ENCODE measurements around the gene DSE. TPM values are rescaled to one million over a fixed set of nuclear protein-coding genes. Genes with fewer than 3 reads are reported as not detected.

The DSE gene
- total RNA-seq, 1 experiment from 2014 or later = 9.8 TPM

DNA sequence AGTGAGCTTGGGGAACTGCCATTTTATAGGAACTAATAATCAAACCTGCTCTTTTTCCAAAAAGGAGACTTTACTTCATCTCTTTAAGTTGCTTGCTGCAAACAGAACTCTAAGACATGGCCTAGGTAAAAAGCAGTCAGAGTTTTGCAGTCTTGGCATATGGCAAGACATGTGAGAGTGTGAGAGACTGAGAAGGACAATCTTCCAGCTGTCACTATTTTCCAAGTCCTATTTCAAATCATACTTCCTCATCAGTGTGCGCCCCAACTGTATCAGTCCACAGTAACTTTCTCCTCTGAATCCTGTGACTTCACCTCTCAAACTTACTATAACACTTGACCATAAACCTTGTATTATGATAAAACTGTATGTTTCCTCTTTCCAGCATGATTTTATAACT lies 100.8 kb downstream of the DSE start:
- no peaks in the 10 kb centered on the region for H3K9me2 ChIP-seq (replicated peaks; ENCODE audit: low read length)
- H3K36me3 ChIP-seq (ENCODE audit: low read depth, low read length) = no peaks in the 10 kb centered on the region
- no peak overlapping the region for H3K9ac ChIP-seq (ENCODE audit: low read length)
- ATAC-seq (no peak), DNase-seq (no peak)
- H3K4me3 ChIP-seq (ENCODE audit: low read length) = no peak overlapping the region
- H3K4me1 ChIP-seq (ENCODE audit: insufficient read depth, low read length) = no peaks in the 10 kb centered on the region
- H2AFZ ChIP-seq (ENCODE audit: low read length) = no peak overlapping the region
- H3K79me2 ChIP-seq (ENCODE audit: low read length) = no peaks in the 10 kb centered on the region
- H3K27me3 ChIP-seq (ENCODE audit: low read length) = no peaks in the 10 kb centered on the region
- H3K27ac ChIP-seq (ENCODE audit: low read length) = no peak overlapping the region
- CTCF ChIA-PET = no interaction called here
- no peak overlapping the region for H3K4me2 ChIP-seq (ENCODE audit: low read length)
- no peaks in the 10 kb centered on the region for H4K20me1 ChIP-seq (ENCODE audit: low read length)
- H3F3A ChIP-seq (ENCODE audit: low read length, unreplicated experiment) = no peaks in the 10 kb centered on the region
- POLR2A ChIA-PET (ENCODE audit: unreplicated experiment) = no interaction called here
- TF ChIP-seq EZH2 (IDR thresholded peaks at IDR 0.05; ENCODE audit: low read length, unreplicated experiment) (no peak), EZH2phosphoT487 (IDR thresholded peaks at IDR 0.05; ENCODE audit: borderline replicate concordance, low read length) (no peak)
- TF ChIP-seq, protein P1, sequence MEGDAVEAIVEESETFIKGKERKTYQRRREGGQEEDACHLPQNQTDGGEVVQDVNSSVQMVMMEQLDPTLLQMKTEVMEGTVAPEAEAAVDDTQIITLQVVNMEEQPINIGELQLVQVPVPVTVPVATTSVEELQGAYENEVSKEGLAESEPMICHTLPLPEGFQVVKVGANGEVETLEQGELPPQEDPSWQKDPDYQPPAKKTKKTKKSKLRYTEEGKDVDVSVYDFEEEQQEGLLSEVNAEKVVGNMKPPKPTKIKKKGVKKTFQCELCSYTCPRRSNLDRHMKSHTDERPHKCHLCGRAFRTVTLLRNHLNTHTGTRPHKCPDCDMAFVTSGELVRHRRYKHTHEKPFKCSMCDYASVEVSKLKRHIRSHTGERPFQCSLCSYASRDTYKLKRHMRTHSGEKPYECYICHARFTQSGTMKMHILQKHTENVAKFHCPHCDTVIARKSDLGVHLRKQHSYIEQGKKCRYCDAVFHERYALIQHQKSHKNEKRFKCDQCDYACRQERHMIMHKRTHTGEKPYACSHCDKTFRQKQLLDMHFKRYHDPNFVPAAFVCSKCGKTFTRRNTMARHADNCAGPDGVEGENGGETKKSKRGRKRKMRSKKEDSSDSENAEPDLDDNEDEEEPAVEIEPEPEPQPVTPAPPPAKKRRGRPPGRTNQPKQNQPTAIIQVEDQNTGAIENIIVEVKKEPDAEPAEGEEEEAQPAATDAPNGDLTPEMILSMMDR (conservative IDR thresholded peaks at IDR 0.05; ENCODE audit: low read depth, low read length) = no peak
- intact Hi-C loops (cut with micrococcal nuclease) = no loop called here
- no TSS peak for BruUV-seq (replicated peaks)
- H3K9me3 ChIP-seq (ENCODE audit: low read length) = no peaks in the 10 kb centered on the region

DNA sequence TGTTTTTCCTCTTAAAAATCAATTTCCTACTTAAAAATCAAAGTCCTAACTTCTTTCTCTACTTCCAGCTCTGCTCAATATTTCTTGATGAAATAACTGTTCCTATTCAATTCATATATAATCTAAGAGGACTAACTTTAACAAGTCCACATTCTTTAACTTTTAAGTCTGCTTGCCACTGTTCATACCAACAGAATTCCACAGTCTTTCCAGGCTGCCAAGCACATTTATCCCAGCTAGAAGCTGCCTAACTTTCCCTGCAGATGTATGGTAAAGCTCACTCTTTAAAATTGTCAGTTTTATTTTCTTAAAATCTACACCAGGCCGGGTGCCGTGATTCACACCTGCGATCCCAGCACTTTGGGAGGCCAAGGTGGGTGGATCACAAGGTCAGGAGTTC lies 102.0 kb downstream of the DSE start:
- no TSS peak for BruUV-seq (replicated peaks)
- H2AFZ ChIP-seq (ENCODE audit: low read length) = no peak overlapping the region
- no peaks in the 10 kb centered on the region for H3F3A ChIP-seq (ENCODE audit: low read length, unreplicated experiment)
- no peaks in the 10 kb centered on the region for H4K20me1 ChIP-seq (ENCODE audit: low read length)
- H3K9me3 ChIP-seq (ENCODE audit: low read length) = no peaks in the 10 kb centered on the region
- H3K9ac ChIP-seq (ENCODE audit: low read length) = no peak overlapping the region
- no peak overlapping the region for H3K27ac ChIP-seq (ENCODE audit: low read length)
- CTCF ChIA-PET = no interaction called here
- POLR2A ChIA-PET (ENCODE audit: unreplicated experiment) = no interaction called here
- no peaks in the 10 kb centered on the region for H3K4me1 ChIP-seq (ENCODE audit: insufficient read depth, low read length)
- no peak overlapping the region for H3K4me2 ChIP-seq (ENCODE audit: low read length)
- H3K79me2 ChIP-seq (ENCODE audit: low read length) = no peaks in the 10 kb centered on the region
- DNase-seq (no peak), ATAC-seq (no peak)
- no peaks in the 10 kb centered on the region for H3K27me3 ChIP-seq (ENCODE audit: low read length)
- H3K36me3 ChIP-seq (ENCODE audit: low read depth, low read length) = no peaks in the 10 kb centered on the region
- no peaks in the 10 kb centered on the region for H3K9me2 ChIP-seq (replicated peaks; ENCODE audit: low read length)
- intact Hi-C loops (cut with micrococcal nuclease) = no loop called here
- H3K4me3 ChIP-seq (ENCODE audit: low read length) = no peak overlapping the region
- no peak for TF ChIP-seq EZH2 (IDR thresholded peaks at IDR 0.05; ENCODE audit: low read length, unreplicated experiment)

DNA sequence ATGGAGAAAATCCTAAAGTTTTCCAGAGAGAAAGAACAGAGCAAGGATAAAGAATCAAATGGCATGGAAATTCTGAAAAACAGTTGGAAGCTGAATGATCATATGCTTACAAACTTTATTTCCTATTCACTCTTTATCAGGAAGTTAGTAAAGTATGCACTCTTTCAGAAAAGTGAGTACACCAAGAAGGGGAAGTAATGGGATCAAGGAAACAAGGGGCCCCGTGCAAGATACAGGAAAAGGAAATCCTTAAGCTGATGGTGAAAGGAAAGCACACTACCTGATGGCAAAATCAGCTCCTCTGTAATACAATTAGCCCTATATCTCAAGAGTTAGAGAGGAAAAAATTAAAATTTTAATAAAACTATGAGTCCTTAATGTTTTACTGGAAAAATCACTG lies 104.4 kb downstream of the DSE start:
- TF ChIP-seq, protein P1 (conservative IDR thresholded peaks at IDR 0.05; ENCODE audit: low read depth, low read length) = no peak
- TF ChIP-seq EZH2phosphoT487 (IDR thresholded peaks at IDR 0.05; ENCODE audit: borderline replicate concordance, low read length) (no peak), EZH2 (IDR thresholded peaks at IDR 0.05; ENCODE audit: low read length, unreplicated experiment) (no peak)
- H3K9ac ChIP-seq (ENCODE audit: low read length) = no peak overlapping the region
- CTCF ChIA-PET = no interaction called here
- H3K4me3 ChIP-seq (ENCODE audit: low read length) = no peak overlapping the region
- POLR2A ChIA-PET (ENCODE audit: unreplicated experiment) = no interaction called here
- DNase-seq (no peak), ATAC-seq (no peak)
- H3K79me2 ChIP-seq (ENCODE audit: low read length) = no peaks in the 10 kb centered on the region
- H3K27me3 ChIP-seq (ENCODE audit: low read length) = no peaks in the 10 kb centered on the region
- no peaks in the 10 kb centered on the region for H3K9me2 ChIP-seq (replicated peaks; ENCODE audit: low read length)
- H2AFZ ChIP-seq (ENCODE audit: low read length) = no peak overlapping the region
- intact Hi-C loops (cut with micrococcal nuclease) = no loop called here
- no peaks in the 10 kb centered on the region for H3K9me3 ChIP-seq (ENCODE audit: low read length)
- no peaks in the 10 kb centered on the region for H4K20me1 ChIP-seq (ENCODE audit: low read length)
- H3K27ac ChIP-seq (ENCODE audit: low read length) = no peak overlapping the region
- H3K4me2 ChIP-seq (ENCODE audit: low read length) = no peak overlapping the region
- H3F3A ChIP-seq (ENCODE audit: low read length, unreplicated experiment) = no peaks in the 10 kb centered on the region
- no TSS peak for BruUV-seq (replicated peaks)
- no peaks in the 10 kb centered on the region for H3K36me3 ChIP-seq (ENCODE audit: low read depth, low read length)
- H3K4me1 ChIP-seq (ENCODE audit: insufficient read depth, low read length) = no peaks in the 10 kb centered on the region

Measured in PC-3 (cell line).